GM19397 (cell line): ENCODE data around the gene KCNN3.

Experiments
- ATAC-seq: cut with Tn5 transposase; IDR thresholded peaks from one replicate; pipeline ENCODE4 v1.9.1; 2021; ENCODE audit warnings: mild to moderate bottlenecking, moderate library complexity; ENCODE audit not compliant: unreplicated experiment

The KCNN3 gene

GRCh38 chr1:154774175-154774855 lies 95.8 kb downstream of the KCNN3 start:
- no peak for ATAC-seq

GRCh38 chr1:154773551-154773950 lies 96.5 kb downstream of the KCNN3 start:
- ATAC-seq, result no peak

- no peak for ATAC-seq
Measured at GRCh38 chr1:154772606-154773506, 97.2 kb downstream of the KCNN3 start.

- ATAC-seq, result no peak
Measured at GRCh38 chr1:154772056-154772455, 98.0 kb downstream of the KCNN3 start.

GRCh38 chr1:154770897-154771594 lies 99.0 kb downstream of the KCNN3 start:
- no peak for ATAC-seq

GRCh38 chr1:154769193-154769895 lies 100.7 kb downstream of the KCNN3 start:
- ATAC-seq, result no peak

- ATAC-seq, result no peak
Measured at GRCh38 chr1:154768456-154769125, 101.5 kb downstream of the KCNN3 start.

GRCh38 chr1:154767315-154768240 lies 102.5 kb downstream of the KCNN3 start:
- ATAC-seq, result no peak

GRCh38 chr1:154765970-154766369 lies 104.1 kb downstream of the KCNN3 start:
- no peak for ATAC-seq

- ATAC-seq, result no peak
Measured at GRCh38 chr1:154764773-154765172, 105.3 kb downstream of the KCNN3 start.

- no peak for ATAC-seq
Measured at GRCh38 chr1:154764181-154764580, 105.9 kb downstream of the KCNN3 start.

- ATAC-seq, result peak; percentile 60
Measured at GRCh38 chr1:154760469-154760933, 109.6 kb downstream of the KCNN3 start.

- ATAC-seq, result no peak
Measured at GRCh38 chr1:154759793-154760192, 110.3 kb downstream of the KCNN3 start.

GRCh38 chr1:154759196-154759595 lies 110.9 kb downstream of the KCNN3 start:
- no peak for ATAC-seq

- ATAC-seq, result no peak
Measured at GRCh38 chr1:154758346-154758745, 111.7 kb downstream of the KCNN3 start.

- ATAC-seq, result no peak
Measured at GRCh38 chr1:154756793-154757548, 113.1 kb downstream of the KCNN3 start.

- ATAC-seq, result no peak
Measured at GRCh38 chr1:154755858-154756730, 114.0 kb downstream of the KCNN3 start.
